ENCODE data around the gene MMEL1.
"Not testable (repeated sequence)": the region's sequence is repeated elsewhere in the genome, so short reads cannot be mapped to it uniquely, and the experiment has no call there.

The MMEL1 gene

DNA sequence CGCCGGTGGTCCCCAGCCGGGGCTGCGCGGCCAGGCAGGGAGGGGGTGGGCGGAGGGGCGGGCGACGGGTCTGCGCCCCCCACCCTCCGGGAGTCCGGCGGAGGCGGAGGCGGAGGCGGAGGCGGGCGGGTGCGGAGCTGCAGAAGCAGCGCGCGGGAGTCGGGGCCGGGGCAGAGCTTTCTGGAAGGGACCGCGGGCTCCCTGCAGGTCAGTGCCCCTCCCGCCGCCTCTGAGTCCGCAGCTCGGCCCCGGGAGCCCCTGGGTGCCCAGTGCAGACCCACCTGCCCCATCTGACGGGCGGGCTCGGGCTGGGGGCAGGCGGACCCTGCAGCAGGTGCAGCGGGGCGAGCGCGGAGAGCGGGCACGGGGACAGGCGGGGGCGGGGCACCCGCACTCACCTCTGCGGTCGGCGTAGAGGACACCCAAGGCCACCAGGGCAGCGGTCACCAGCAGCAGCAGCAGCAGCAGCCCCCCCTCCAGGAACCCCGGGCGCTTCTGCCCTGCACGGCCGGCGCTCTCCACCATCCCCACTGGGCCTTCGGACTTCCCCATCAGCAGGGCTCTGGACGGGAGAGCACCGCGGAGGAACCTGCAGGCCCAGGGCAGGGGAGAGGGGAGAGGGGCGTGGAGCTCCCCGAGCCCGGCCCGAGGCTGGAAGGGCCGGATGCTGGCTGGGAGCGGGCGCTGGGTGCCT is 3.7 kb downstream of the MMEL1 start:
- in situ Hi-C loops (cut with MboI; ENCODE audit: low sequenced_read_pairs): no loop called here

GRCh38 chr1:2628191-2628932 is 4.5 kb downstream of the MMEL1 start:
- in situ Hi-C loops (cut with MboI; ENCODE audit: low sequenced_read_pairs): no loop called here

GRCh38 chr1:2627746-2628145 is 5.1 kb downstream of the MMEL1 start:
- in situ Hi-C loops (cut with MboI; ENCODE audit: low sequenced_read_pairs): no loop called here

DNA sequence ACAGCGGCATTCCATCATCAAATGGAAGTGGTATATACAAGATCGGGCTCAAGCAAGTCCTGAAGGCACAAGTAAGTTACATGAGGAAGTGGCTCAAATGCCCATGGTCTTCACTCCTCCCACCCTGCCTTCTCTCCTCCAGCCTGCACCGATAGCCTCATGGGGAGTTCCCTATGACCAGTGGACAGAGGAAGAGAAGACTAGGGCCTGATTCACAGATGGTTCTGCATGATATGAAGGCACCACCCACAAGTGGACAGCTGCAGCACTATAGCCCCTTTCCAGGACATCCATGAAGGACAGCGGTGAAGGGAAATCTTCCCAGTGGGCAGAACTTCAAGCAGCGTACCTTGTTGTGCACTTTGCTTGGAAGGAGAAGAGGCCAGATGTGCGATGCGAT is 7.1 kb downstream of the MMEL1 start:
- in situ Hi-C loops (cut with MboI; ENCODE audit: low sequenced_read_pairs): not testable (repeated sequence)

DNA sequence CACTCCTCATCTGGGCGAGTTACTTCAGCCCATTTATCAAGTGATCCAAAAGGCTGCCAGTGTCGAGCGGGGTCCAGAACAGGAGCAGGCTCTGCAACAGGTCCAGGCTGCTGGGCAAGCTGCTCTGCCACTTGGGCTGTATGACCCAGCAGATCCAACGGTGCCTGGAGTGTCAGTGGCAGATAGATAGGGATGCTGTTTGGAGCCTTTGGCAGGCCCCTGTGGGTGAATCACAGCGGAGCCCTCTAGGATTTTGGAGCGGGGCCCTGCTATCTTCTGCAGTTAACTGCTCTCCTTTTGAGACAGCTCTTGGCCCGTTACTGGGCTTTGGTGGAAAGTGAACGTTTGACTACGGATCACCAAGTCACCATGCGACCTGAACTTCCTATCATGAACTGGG is 7.5 kb downstream of the MMEL1 start:
- in situ Hi-C loops (cut with MboI; ENCODE audit: low sequenced_read_pairs): no loop called here

GRCh38 chr1:2624735-2625300 is 8.0 kb downstream of the MMEL1 start:
- in situ Hi-C loops (cut with MboI; ENCODE audit: low sequenced_read_pairs): no loop called here

DNA sequence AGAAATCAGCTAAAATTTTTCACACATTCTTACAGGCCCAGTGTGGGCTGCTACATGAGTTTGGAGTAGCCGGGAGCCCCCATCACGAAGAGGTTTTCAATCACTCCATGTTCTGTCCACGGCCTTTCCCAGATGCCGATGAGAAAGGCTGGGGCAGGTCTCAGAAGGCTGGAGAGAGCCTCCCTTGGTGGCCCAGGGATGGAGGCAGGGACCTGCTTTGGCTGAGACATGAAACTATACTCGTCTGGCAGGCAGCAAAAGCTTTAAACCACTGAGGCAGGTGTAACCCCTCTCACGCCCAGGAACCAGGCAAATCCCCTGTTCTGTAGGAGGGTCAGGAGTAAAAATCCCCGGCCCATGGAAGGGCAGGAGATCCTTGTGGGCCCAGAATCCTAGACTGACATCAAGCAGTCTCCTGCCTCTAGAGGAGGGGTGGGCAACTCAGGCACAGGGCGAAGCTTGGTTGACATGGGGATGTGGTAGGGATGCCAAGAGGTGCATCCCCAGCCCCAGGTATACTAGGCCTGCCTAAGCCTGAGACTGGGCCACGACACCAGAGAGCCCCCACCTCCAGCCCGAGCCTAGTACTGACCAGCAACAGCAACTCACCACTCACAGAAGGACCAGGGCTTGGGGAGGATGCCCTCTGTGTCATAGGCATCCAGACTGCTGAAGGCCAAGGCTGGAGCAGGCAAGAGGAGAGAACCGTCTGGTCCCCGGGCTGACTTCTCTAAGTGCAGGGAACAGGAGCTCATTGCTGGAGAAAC is 9.1 kb downstream of the MMEL1 start:
- in situ Hi-C loops (cut with MboI; ENCODE audit: low sequenced_read_pairs): no loop called here

- in situ Hi-C loops (cut with MboI; ENCODE audit: low sequenced_read_pairs): no loop called here
Observed at GRCh38 chr1:2617971-2618470, 14.8 kb downstream of the MMEL1 start.

DNA sequence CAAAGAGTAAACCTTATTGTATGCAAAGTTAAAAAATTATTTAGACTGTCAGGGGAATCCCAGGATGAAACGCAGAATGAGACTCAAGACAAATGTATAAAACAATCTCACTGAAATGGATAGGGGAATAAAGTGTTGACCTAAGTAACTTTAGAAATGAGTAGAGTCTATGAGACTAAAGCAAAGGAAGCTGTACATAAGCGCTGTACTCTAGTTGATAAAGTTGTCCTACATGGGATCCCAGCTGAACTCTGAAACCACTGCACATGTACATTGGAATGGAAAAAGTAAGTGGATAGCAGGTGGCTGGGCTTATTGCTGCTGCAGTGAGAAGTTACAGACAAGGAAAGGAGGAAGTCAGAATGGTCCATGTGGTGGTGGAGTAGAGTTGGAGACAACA is 18.7 kb downstream of the MMEL1 start:
- in situ Hi-C loops (cut with MboI; ENCODE audit: low sequenced_read_pairs): no loop called here

- in situ Hi-C loops (cut with MboI; ENCODE audit: low sequenced_read_pairs): no loop called here
Observed at GRCh38 chr1:2612591-2613365, 20.0 kb downstream of the MMEL1 start.

GRCh38 chr1:2611621-2612437 is 21.0 kb downstream of the MMEL1 start:
- in situ Hi-C loops (cut with MboI; ENCODE audit: low sequenced_read_pairs): no loop called here

DNA sequence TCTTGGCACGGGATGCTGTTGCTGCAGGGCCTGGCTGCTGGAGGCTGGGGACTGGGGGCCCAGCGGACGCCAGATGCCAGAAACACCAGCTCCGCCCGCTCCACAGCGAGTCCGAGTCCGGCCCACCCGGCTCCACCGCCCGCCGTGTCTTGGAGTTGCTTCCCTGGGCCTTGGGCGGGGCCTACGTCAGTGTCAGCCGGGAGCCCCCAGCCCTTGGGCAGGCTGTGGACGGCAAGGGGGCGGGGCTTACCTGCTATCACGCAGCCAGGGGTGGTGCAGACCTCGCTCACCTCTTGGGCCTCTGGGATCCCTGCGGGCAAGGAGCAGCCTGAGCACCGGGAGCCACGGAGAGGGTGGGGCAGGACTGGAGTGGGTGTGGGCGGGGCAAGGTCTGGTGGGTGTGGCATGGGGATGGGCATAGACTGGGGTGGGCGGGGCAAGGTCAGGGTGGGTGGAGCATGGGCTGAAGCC is 21.8 kb downstream of the MMEL1 start:
- in situ Hi-C loops (cut with MboI; ENCODE audit: low sequenced_read_pairs): no loop called here

- in situ Hi-C loops (cut with MboI; ENCODE audit: low sequenced_read_pairs): no loop called here
Observed at GRCh38 chr1:2610036-2610959, 22.5 kb downstream of the MMEL1 start.

DNA sequence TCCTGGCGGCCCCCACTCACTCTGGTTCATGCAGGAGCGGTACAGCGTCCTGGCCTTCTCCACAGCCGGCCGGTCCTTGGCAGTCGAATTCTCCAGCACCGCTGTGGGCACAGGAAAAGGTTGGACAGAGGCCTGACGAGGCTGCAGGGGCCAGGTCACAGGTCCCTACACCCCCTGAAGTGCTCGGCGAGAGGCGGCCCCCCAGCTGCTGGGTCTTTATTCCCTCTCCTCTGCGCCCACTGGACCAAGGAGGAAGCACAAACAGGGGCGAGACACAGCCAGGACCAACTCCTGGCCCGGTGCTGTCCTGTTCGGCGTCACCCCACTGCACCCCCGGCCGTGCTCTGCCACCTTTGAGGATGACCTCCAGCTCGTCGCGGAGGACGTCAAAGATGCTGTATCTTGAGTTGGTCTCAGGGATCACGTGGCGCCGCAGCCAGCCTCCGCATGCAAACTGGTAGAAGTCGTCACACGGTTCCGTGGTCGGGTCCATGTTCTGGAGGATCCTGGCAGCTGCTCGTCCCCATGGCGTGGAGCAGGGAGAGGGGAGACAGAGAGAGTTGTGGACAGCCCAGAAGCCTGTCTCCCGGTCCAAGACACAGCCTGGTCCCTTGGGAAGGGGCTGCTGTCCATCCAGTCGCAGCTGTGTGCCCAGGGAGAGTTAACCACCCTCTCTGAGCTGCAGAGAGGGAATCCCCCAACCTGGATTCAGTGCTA is 23.3 kb downstream of the MMEL1 start:
- in situ Hi-C loops (cut with MboI; ENCODE audit: low sequenced_read_pairs): no loop called here

DNA sequence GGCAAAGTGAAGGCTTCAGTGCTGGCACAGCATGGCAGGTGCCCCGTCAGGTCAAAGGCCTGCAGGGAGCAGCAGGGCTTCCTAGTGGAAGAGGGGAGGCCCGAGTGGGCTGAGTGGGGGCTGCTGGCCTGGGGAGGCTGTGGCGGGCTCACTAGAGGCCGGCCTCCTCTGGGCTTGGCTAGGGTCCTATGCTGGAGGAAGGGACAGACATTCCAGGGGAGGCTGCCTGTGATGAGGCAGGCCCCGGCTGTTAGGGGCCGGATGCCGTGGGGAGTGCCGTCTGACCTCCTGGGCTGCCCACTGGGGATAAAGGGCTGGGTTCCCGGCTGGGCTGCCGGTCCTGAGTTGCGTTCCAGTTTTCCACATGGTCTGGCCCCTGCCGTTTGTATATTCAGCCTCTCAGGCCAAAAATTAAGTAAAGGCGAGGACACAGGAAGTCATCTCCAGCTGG is 25.1 kb downstream of the MMEL1 start:
- in situ Hi-C loops (cut with MboI; ENCODE audit: low sequenced_read_pairs): no loop called here

DNA sequence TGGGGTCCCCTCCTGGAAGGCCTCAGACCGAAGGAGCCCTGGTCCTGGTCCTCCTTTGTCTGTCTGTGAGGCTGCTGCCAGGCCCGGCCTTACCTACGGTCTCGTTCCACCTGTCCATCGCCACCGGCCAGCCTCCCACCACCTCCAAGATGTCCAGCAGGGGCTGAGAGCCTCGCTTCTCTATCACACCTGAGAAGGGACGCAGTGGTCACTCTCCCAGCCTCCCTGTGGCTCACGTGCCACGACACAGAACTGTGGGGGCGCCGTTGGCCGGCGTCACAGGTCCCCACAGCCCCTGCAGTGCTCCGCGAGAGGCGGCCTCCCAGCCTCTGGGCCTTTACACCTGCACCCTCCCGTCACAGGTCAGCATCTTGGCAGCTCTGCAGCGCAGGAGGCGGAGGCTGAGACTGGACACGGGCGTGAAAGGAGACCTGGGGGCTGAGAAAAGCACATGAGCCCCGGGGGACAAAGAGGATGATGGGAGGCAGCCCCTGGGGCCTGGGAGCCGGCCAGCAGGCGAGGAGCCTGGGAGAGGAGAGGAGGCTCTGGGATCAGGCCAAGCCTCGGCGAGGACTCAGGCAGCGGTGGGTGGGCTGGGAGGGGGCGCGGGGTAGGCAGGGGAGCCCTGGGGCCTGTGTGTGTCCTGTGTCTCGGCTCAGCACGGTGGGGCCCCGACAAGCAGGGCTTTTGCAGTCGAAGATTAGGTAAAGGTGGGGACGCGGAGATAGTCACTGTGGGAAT is 25.8 kb downstream of the MMEL1 start:
- in situ Hi-C loops (cut with MboI; ENCODE audit: low sequenced_read_pairs): no loop called here

DNA sequence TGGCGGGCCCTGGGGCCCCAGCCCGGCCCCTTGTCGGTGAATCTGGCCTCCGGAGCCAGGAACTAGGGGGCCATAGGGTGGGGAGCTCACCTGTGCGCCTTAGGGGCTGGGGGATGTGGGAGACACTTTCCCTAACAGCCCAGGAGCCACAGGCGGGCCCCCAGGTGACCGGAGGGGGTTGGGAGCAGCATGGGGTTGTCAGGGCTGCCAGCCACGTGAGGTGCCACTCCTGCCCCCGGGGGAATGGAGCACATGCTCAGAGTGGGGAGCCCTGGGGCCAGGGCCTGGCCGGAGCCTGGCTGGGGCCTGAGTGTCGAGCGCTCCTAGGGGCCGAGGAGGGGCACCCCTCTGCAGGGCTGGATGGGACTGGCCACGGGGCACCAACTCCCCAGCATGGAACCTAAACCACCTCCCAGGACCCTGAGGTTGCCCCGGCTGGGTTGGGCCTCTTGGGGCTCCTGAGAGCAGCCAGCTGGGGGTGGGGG is 26.4 kb downstream of the MMEL1 start:
- in situ Hi-C loops (cut with MboI; ENCODE audit: low sequenced_read_pairs): no loop called here
